Parathyroid adenoma (tissue), 2 donors: ENCODE measurements around the gene ARHGEF4.

Source experiments
- H2AFZ ChIP-seq: fragments of 300-600 bp; sonication (generic); one replicate; pipeline ENCODE4 v1.7.0; 2017; ENCODE audit warnings: antibody characterized with exemption, mild to moderate bottlenecking
- H3K27ac ChIP-seq: fragments of 300-600 bp; sonication (generic); one replicate; pipeline ENCODE4 v1.7.0; 2017
- H3K27me3 ChIP-seq: fragments of 300-600 bp; sonication (generic); one replicate; pipeline ENCODE4 v1.7.0; 2017; ENCODE audit warnings: low read length; ENCODE audit not compliant: control insufficient read depth, insufficient read depth
- H3K36me3 ChIP-seq: fragments of 300-600 bp; sonication (generic); one replicate; pipeline ENCODE4 v1.7.0; 2017; ENCODE audit warnings: low read length; ENCODE audit not compliant: control insufficient read depth, insufficient read depth
- H3K4me1 ChIP-seq: fragments of 300-600 bp; sonication (generic); one replicate; pipeline ENCODE4 v1.7.0; 2017; ENCODE audit warnings: control low read depth
- H3K4me2 ChIP-seq: fragments of 300-600 bp; sonication (generic); one replicate; pipeline ENCODE4 v1.7.0; 2017; ENCODE audit warnings: low read length
- H3K4me3 ChIP-seq: fragments of 300-600 bp; sonication (generic); one replicate; pipeline ENCODE4 v1.7.0; 2017; ENCODE audit warnings: low read depth, low read length
- H3K79me2 ChIP-seq: fragments of 300-600 bp; sonication (generic); one replicate; pipeline ENCODE4 v1.7.0; 2017; ENCODE audit warnings: control low read depth
- H3K9ac ChIP-seq: fragments of 300-600 bp; sonication (generic); one replicate; pipeline ENCODE4 v1.7.0; 2017; ENCODE audit warnings: mild to moderate bottlenecking
- H3K9me3 ChIP-seq: fragments of 300-600 bp; sonication (generic); one replicate; pipeline ENCODE4 v1.7.0; 2017; ENCODE audit warnings: low read length; ENCODE audit not compliant: control insufficient read depth
- CTCF ChIP-seq: fragments of 300-600 bp; sonication (generic); IDR thresholded peaks from one replicate; pipeline ENCODE4 v1.7.0; 2017; ENCODE audit warnings: antibody characterized with exemption, mild to moderate bottlenecking
- donor health status: primary hyperparathyroidism.

Gene ARHGEF4

GRCh38 chr2:131036269-131036668, 199.6 kb downstream of the ARHGEF4 start:
- H3K27me3 ChIP-seq = no peaks in the 10 kb centered on the region

GRCh38 chr2:131036696-131037397, 200.1 kb downstream of the ARHGEF4 start:
- Histone ChIP-seq H3K79me2 (no peaks in the 10 kb centered on the region), H3K9me3 (no peaks in the 10 kb centered on the region), H3K4me1 (no peaks in the 10 kb centered on the region), H3K9ac (no peak overlapping the region), H2AFZ (no peak overlapping the region), H3K4me2 (no peak overlapping the region), H3K36me3 (no peaks in the 10 kb centered on the region), H3K4me3 (no peak overlapping the region), H3K27me3 (no peaks in the 10 kb centered on the region), H3K27ac (no peak overlapping the region)
- no peak for TF ChIP-seq CTCF

More at GRCh38 chr2:131036269-131036668, 199.6 kb downstream of the ARHGEF4 start:
- TF ChIP-seq CTCF = no peak
- Histone ChIP-seq H3K36me3 (no peaks in the 10 kb centered on the region), H3K27ac (no peak overlapping the region), H3K4me1 (no peaks in the 10 kb centered on the region), H3K79me2 (no peaks in the 10 kb centered on the region), H3K9ac (no peak overlapping the region), H2AFZ (no peak overlapping the region), H3K9me3 (no peaks in the 10 kb centered on the region), H3K4me3 (no peak overlapping the region), H3K4me2 (no peak overlapping the region)

- Histone ChIP-seq H2AFZ (no peak overlapping the region), H3K4me1 (no peaks in the 10 kb centered on the region), H3K27ac (no peak overlapping the region), H3K4me3 (no peak overlapping the region), H3K4me2 (no peak overlapping the region), H3K36me3 (no peaks in the 10 kb centered on the region), H3K9me3 (no peaks in the 10 kb centered on the region), H3K27me3 (no peaks in the 10 kb centered on the region), H3K79me2 (no peaks in the 10 kb centered on the region), H3K9ac (no peak overlapping the region)
- no peak for TF ChIP-seq CTCF
These were observed 200.9 kb downstream of the ARHGEF4 start for GRCh38 chr2:131037398-131038257.

GRCh38 chr2:131038258-131039100, 201.8 kb downstream of the ARHGEF4 start:
- H3K27me3 ChIP-seq = no peaks in the 10 kb centered on the region
- H3K4me3 ChIP-seq = no peak overlapping the region
- H3K4me1 ChIP-seq = no peaks in the 10 kb centered on the region
- no peak for TF ChIP-seq CTCF
- H3K9me3 ChIP-seq = no peaks in the 10 kb centered on the region
- H2AFZ ChIP-seq = no peak overlapping the region
- no peak overlapping the region for H3K4me2 ChIP-seq
- no peak overlapping the region for H3K9ac ChIP-seq
- H3K36me3 ChIP-seq = no peaks in the 10 kb centered on the region
- H3K79me2 ChIP-seq = no peaks in the 10 kb centered on the region
- no peak overlapping the region for H3K27ac ChIP-seq
